ENCODE data around the gene NFIC.
"Not testable (repeated sequence)": the region's sequence is repeated elsewhere in the genome, so short reads cannot be mapped to it uniquely, and the experiment has no call there.

NFIC gene

DNA sequence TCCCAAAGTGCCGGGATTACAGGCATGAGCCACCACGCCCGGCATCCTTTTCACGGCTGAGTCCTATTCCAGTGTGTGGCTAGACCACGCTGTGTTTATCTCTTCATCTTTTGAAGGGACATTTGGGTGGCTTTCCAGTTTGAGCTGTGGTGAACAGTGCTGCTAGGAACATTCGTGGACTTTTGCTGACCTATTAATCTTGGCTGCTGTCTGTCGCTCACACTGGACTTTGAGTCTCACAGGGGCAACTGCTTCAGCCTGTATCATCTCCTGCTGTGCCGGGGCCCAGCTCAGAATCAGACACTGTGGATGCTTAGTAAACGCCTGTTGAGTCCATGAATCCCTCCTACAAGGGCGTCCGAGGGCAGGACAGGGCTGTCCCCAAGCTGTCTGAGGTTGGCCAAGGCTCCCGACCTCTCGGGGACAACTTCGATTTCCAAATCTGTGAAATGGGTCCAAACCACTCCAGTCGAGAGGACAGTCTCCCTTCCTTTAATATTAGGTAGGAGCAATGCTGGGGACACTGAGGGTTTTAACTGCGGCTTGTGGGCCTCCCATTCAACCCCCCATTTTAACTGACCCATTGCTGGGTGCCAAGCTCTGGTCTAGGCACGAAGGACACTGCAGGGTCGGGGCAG lies 65.5 kb downstream of the NFIC start:
- no peak for DNase-seq

DNA sequence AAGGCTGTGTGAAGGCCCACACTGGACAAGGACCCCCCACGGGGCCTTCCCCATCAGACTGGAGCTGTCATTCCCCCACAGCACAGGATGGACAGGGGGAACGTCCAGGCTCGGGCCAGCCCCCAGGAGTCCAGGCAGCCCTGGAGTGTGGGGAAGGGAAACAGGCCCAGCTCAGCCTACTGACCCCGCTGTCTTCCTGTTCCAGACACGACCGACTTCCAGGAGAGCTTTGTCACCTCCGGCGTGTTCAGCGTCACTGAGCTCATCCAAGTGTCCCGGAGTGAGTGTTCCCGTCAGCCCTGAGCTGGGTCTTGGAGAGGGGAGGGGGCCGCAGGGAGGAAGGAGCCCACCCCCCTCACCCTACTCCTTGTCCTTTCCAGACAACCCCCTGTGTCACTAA lies 66.9 kb downstream of the NFIC start:
- DNase-seq: no peak

DNA sequence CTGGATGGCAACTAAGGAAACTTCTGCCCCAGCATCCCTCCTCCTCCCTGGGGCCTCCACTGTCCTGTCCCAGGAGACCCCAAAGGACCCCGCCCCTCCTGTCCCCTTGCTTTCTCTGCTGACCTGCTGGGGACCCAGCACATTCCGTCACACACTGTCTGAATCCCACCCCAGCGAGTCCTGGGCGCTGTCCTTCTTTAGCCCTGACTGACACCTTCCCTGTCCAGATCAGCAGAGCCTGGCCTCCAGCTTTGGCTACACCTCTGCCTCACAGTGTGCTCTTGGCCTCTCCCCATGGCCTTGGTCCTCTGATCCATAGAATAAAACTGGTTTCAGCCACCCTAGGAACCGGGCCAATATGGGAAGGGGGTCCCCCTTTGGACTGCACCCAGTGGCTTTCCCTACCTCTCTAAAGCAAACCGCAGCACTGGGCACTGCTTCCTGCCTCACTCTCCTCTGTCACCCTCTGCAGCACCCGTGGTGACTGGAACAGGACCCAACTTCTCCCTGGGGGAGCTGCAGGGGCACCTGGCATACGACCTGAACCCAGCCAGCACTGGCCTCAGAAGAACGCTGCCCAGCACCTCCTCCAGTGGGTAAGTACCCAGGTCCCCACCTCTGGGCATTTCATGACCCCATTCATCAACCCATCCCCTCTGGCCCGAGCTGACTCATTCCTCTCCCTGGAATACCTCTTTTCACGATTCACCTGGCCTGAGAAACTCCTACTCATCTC lies 67.6 kb downstream of the NFIC start:
- DNase-seq: no peak

DNA sequence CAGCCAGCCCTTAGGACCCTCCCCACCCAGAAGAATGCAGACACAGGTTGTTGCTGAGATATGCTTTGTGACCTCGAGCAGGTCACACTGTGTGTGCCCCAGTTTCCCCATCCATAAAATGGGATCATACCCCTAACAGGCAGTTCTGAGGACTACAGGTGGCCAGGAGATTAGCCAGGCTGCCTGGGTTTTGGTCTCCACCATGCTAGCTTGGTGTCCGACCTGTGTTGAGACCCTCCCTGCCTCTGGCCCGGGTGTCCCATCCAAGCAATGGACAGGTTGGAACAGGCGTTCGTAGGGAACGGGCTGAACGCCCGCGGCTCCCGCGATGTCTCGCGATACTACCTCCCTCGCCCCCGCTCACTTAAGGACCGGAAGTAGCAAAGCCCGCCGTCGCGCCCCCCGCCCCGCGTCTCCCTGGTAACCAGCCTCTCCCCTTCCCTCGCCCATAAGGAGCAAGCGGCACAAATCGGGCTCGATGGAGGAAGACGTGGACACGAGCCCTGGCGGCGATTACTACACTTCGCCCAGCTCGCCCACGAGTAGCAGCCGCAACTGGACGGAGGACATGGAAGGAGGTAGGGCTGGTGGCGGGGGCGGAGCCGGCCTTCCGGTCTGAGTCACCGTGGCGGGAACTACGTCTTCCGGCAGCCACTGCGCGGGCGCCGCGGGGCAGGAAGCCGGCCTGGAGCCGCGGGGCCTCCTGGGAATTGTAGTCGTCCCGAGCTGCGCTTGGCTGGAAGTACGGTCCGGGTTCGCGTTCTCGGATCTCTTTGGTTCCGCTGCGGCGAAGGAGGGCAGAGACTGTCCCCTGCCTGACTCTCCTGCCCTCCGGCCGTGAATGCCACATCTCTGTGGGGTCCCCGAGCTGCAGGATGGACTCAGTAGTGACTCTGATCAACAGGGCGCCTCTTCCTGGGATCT lies 68.5 kb downstream of the NFIC start:
- DNase-seq: peak; percentile 71

DNA sequence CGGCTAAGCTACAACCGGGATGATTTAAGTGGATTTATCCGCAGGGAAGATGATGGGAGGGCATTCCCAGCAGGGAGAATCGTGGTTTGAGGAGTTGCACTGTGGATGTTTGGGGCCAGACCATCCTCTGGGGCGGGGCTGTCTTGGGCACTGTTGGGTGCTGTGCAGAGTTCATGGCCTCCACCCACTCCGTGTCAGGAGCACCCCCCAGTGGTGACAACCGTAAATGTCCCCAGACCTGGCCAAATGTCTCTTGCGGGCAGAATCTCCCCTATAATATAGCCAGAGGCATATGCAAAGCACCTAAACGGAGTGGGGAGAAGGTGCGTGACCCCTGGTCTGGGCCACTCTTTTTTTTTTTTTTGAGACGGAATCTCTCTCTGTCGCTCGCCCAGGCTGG lies 73.7 kb downstream of the NFIC start:
- no peak for DNase-seq

DNA sequence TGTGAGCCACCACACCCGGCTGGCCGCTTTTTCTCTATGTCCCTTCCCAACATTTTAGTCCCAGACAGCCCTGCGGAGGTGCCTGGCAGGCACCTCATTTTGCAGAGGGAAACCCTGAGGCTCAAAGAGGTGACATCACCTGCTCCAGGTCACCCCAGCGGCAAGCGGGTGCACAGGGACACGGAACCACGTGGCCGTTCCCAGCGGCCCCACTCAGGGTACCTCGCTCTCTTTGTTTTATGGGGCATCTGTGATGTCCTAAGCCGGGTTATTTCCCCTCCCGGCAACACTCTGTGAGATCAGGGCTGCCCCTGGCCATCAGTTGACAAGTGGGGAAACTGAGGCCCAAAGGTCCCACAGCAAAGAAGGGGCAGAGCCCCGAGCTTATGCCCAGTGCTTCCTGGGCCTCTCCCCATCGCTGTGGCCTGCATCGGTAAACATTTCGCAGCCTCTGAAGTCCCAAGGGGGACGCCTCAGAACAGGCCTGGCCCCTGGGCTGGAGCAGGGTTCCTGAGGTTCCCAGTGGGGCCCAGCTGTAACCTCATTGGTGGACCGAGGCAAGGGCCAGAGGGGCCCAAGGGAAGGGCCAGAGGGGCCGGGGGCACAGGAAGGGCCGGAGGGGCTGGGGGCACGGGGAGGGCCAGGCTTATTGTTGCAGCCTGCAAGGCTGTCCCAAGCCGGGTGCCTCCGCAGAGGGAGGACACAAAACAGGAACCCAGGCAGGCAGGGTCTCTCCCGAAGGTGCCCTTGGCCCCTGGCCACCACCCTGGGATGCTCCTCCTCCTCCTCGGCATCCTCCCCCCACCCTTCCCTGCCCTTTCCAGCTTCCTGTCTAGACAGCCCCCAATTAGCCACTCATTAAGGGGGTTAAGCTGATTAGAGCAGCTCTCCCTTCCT lies 75.0 kb downstream of the NFIC start:
- no peak for DNase-seq

DNA sequence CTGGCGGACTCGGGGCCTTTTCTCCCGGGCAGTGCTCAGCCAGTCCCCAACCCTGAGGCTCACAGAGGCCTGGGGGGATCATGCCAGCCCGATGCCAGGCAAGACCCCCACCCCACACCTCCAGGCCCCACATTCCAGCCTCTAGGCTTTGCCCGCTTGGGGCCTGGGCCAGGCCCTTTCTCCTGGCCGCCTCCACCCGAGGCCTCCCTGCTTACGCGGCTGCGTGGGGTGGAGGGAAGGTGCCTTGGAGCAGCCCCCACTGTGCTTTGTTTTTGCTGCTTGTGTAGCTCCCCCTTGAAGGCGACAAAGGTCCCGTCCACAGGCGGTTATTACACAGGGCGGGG lies 75.6 kb downstream of the NFIC start:
- no peak for DNase-seq

DNA sequence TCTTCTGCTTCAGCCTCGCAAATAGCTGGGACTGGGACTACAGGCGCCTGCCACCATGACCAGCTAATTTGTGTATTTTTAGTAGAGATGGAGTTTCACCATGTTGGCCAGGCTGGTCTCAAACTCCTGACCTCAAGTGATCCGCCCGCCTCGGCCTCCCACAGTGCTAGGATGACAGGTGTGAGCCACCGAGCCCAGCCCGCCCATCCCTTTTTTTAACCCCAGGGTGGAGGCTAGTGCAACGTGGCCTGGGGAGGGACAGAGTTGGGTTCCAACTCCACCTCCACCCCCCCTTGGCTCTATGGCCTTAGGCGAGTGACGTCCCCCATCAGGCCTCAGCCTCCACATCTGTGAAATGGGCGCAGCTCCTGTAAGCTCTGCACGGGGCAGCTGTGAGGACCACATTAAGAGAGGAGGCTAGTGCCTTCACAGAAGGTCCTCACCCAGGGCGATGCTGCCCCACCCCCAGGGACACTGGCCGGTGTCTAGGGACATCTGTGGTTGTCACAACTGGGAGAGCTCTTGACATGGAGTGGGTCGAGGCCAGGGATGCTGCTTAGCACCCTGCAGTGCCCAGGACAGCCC lies 76.2 kb downstream of the NFIC start:
- DNase-seq: no peak

DNA sequence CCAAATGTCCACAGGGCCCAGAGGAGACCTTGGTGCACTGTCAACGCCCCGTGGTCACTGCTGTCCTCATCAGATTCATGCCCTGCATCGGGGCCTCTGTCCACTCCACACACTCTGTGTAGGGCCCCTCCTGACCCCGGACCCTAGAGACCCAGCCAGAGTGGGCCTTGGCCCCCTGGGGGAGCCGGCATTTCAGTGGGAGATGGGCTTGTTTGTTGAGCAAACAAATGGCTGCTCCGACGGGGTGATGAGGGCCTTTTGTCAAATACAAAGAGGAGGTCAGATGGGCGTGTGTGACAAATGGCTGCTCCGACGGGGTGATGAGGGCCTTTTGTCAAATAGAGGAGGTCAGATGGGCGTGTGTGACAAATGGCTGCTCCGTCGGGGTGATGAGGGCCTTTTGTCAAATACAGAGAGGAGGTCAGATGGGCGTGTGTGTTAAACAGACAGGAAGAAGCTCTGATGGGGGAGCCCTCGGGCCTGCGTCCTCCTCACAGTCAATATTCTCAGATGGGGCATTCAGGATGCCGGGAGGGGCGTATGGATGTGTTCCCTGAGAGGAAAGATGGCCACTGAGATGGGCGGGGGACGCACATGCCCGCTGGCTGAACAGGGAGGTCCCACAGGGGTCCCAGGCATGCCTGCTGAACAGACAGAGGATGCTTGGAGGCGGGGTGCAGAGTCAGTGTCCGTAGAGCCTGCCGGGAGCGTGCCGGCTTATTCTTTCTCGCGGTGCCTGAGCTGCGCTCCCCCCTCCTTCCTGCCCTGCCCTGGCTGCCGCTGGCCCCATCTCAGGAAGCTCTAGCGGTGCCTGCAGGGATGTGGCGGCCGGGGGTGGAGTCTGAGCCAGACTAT lies 77.7 kb downstream of the NFIC start:
- DNase-seq: no peak

DNA sequence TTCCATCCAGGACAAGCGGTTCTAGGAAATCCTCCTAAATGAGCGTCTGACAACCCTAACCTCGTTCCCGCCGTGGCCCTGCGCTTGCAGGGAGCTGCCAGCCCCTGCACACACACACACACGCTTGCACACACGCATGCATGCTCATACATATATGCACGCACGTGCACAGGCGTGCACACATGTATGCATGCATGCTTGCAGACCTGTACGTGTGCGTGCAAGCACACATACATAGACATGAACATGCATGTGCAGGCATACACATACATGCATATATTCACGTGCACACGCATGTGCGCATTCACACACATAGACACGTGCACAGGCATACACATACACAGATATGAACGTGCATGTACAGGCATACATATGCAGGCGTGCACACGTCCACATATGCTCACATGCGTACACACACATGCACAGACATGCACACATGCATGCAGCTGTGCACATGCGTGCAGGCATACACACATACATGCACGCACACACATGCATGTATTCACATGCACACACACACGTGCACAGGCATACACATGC lies 78.4 kb downstream of the NFIC start:
- no peak for DNase-seq

DNA sequence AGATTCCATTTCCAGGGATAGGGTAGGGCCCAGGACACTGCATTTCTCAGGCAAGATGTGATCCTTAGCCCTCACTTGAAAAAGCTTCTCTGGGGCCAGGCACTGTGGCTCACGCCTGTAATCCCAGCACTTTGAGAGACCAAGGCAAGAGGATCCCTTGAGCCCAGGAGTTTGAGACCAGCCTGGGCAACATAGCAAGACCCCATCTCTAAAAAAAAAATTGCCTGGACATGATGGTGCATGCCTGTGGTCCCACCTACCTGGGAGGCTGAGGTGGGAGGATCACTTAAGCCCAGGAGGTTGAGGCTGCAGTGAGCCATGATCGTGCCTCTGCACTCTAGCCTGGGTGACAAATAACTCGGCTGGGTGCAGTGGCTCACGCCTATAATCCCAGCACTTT lies 80.3 kb downstream of the NFIC start:
- DNase-seq: not testable (repeated sequence)

DNA sequence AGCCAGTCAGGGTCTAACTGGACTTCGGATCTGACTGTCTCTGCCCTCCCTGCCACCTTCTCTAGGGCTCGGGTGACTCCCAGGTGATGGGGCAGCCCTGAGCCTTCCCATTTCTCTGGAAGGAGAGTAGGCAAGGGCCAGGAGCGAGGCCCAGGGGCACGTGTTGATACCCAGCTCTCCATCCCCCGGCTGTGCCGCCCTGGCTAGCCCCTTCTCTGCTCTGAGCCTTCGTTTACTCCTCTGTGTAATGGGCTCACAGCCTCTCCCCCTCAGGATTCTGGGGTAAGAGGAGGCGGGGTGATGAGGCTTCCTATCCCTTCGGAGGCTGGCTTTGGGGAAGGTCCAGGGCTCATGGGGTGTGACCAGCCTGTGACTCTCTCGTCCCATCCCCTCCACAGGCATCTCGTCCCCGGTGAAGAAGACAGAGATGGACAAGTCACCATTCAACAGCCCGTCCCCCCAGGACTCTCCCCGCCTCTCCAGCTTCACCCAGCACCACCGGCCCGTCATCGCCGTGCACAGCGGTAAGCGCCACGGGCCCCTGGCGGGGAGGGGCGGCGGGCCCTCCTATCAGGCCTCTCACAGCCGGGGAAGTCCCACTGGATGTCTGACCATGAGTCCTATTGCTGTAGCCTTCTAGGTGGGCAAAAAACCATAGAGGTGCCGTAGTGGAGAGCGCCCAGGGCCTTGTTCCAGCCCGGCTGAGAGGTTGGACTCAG lies 82.4 kb downstream of the NFIC start:
- no peak for DNase-seq

DNA sequence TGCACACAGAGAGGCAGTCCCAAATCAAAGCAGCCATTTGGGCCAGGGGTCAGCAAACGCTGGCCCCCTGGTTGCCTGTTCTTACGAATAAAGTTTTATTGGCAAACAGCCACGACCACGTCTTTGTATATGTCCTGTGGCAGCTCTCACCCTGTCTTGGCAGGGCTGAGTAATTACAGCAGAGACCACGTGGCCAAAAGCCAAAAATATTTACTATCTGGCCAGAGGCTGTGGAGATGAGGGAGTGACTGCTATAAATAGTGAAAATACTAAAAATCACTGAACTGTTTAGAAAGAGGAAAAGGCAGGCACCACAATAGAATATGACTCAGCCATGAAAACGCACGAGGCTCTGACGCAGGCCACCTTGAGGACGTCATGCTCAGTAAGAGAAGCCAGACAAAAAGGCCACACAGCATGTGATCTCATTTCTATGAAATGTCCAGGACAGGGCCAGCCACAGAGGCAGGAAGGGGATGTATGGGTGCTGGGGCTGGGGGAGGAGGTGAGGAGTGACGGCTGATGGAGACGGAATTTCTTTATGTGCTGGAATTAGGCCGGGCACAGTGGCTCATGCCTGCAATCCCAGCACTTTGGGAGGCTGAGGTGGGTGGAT lies 84.5 kb downstream of the NFIC start:
- no peak for DNase-seq

DNA sequence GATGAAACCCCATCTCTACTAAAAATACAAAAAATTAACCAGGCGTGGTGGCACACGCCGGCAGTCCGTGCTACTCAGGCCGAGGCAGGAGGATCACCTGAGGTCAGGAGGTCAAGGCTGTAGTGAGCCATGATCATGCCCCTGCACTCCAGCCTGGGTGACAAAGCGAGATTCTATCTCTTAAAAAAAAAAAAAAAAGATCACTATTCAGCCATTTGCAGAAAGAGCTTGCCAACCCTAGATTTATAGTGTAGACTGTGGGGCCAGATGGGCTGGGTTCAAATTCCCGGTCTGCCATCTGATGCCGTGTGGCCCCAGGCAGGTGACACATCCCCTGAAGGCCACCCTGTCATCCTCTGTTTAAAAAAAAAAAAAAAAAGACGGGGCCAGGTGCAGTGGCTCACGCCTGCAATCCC lies 85.1 kb downstream of the NFIC start:
- DNase-seq: no peak

DNA sequence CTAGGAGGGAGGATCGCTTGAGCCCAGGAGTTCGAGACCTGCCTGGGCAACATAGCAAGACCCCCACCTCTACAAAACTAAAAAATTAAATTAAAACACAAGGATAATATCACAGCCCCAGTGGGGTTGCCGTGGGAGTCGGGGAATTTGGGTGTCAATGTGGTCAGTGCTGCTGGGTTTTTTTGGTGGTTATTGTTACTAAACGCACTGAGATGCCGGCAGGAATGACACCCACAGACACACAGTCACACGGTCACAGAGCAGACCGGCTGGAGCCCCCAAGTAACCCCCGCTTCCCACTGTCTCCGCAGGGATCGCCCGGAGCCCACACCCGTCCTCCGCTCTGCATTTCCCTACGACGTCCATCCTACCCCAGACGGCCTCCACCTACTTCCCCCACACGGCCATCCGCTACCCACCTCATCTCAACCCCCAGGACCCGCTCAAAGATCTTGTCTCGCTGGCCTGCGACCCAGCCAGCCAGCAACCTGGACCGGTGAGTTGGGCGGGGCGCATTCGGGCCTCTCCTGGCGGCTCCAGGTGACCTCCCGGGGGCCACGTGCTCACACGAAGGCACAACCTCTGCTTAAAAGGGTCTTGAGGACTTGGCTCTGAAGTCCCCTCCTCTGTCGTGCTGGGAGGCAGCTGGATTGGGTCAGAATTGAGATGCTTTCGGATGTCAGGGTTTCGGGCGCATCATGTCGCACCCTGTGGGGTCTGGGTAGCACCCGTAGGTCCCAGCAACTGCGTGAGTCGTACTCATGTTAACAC lies 86.0 kb downstream of the NFIC start:
- DNase-seq: no peak

DNA sequence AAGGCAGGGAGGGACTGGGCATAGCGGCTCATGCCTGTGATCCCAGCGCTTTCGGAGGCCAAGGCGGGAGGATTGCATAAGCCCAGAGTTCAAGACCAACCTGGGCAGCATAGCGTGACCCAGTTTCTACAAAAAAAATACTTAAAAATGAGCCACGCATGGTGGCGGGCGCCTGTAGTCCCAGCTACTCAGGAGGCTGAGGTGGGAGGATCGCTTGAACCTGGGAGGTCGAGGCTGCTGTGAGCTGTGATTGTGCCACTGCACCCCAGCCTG lies 86.5 kb downstream of the NFIC start:
- DNase-seq: not testable (repeated sequence)

DNA sequence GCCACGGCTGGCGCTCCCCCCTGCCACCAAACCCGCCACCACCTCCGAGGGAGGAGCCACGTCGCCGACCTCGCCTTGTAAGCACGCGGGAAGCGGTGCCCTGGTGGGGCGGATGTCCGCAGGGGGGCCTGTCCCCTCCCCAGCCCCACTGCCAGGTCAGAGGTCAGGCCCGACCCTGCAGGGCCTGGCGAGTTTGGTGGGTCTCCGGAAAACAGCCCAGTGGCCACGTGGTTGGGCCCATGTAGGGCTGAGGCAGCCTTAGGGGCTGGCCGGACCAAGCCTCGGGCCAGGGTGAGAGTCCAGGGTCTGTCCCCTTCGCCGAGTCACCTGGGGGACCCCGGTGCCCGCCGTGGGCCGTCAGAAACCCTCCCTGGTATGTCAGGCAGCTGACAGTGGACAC lies 87.5 kb downstream of the NFIC start:
- no peak for DNase-seq

DNA sequence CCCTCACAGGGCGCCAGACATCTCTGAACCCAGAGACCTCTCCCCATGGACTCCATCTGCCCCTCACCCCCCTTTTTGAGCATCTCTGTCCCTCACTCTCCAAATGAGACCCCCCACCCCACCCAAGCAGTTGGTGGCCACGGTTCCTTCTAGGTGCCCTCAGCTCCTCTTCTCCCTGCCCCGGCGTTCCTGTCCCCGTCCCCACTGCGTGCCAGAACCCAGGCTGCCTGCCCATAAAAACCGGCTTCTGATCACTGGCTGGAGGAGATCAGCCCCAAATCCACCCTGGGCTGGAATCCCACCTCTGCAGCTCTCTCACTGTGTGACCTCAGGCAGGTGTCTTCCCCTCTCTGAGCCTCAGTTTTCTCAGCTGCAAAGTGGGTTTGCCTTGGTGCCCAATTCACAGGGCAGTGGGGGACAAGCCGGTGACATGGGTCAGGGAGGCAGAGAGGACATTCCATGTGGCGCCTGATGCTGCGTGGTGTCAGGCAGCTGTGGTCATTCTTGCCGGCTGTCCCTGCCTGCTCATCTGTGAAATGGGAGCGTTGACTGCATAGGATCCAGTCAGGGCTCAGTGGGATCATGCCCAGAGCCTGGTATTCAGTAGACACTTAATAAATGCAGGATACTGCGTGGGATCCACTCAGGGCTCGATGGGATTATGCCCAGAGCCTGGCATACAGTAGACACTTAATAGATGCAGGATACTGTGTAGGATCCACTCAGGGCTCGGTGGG lies 88.4 kb downstream of the NFIC start:
- DNase-seq: no peak

Measured in NCI-H1048 (cell line).